GM23338 (cell line): ENCODE measurements around the gene CMYA5. TPM values are rescaled to one million over a fixed set of nuclear protein-coding genes. Genes with fewer than 3 reads are reported as not detected.
A peak's percentile ranks its signal among the peaks of the same experiment; 100 is the strongest.

Experiments
- ATAC-seq: fragments of 200-7000 bp; cut with Tn5 transposase; 3 replicates; pipeline ENCODE4 v1.9.1; 2020
- DNase-seq: peaks from one replicate; pipeline ENCODE4 v3.0.0-alpha.2; 2015; ENCODE audit warnings: low spot score
- H2AFZ ChIP-seq: fragments of 200-600 bp; sonication (generic); 2 replicates; pipeline ENCODE4 v1.8.0; 2016; ENCODE audit warnings: antibody characterized with exemption, mild to moderate bottlenecking, moderate library complexity
- H3F3A ChIP-seq: fragments of 200-600 bp; sonication (generic); replicated peaks from 2 replicates; pipeline ENCODE4 v1.8.0; 2017; ENCODE audit warnings: antibody characterized with exemption, mixed run types, low read depth
- H3K27ac ChIP-seq: fragments of 200-600 bp; sonication (generic); 2 replicates; pipeline ENCODE4 v1.6.1; 2016; ENCODE audit warnings: low read depth
- H3K27me3 ChIP-seq: fragments of 200-600 bp; sonication (generic); 2 replicates; pipeline ENCODE4 v1.8.0; 2016; ENCODE audit warnings: mild to moderate bottlenecking, mixed run types, moderate library complexity; ENCODE audit not compliant: insufficient read depth
- H3K36me3 ChIP-seq: fragments of 200-600 bp; sonication (generic); 2 replicates; pipeline ENCODE4 v1.8.0; 2016; ENCODE audit warnings: mild to moderate bottlenecking; ENCODE audit not compliant: insufficient read depth
- H3K4me1 ChIP-seq: fragments of 200-600 bp; sonication (generic); 2 replicates; pipeline ENCODE4 v1.8.0; 2016; ENCODE audit warnings: mild to moderate bottlenecking, moderate library complexity; ENCODE audit not compliant: insufficient read depth
- H3K4me2 ChIP-seq: fragments of 200-600 bp; sonication (generic); 2 replicates; pipeline ENCODE4 v1.7.1; 2017; ENCODE audit warnings: mixed run types
- H3K4me3 ChIP-seq: fragments of 200-600 bp; sonication (generic); 2 replicates; pipeline ENCODE4 v1.6.1; 2016; ENCODE audit warnings: mixed run types
- H3K79me2 ChIP-seq: fragments of 200-600 bp; sonication (generic); replicated peaks from 2 replicates; pipeline ENCODE4 v1.8.0; 2017; ENCODE audit warnings: mild to moderate bottlenecking; ENCODE audit not compliant: insufficient read depth
- H3K9me2 ChIP-seq: fragments of 200-600 bp; sonication (generic); 2 replicates; pipeline ENCODE4 v1.8.0; 2017; ENCODE audit not compliant: insufficient read depth
- H4K20me1 ChIP-seq: fragments of 200-600 bp; sonication (generic); replicated peaks from 2 replicates; pipeline ENCODE4 v1.8.0; 2017; ENCODE audit warnings: mild to moderate bottlenecking; ENCODE audit not compliant: insufficient read depth
- H3K27ac Mint-ChIP-seq: 2 replicates; pipeline ENCODE4 v1.8.0; 2020; ENCODE audit warnings: inconsistent platforms, mild to moderate bottlenecking, moderate library complexity, mixed read lengths
- H3K27me3 Mint-ChIP-seq: 3 replicates; pipeline ENCODE4 v1.8.0; 2022; ENCODE audit warnings: low read depth, mild to moderate bottlenecking, moderate library complexity, mixed read lengths, inconsistent platforms; ENCODE audit not compliant: insufficient read depth, poor library complexity
- H3K36me3 Mint-ChIP-seq: 3 replicates; pipeline ENCODE4 v1.8.0; 2021; ENCODE audit warnings: low read depth, mild to moderate bottlenecking, inconsistent platforms, moderate library complexity, mixed read lengths
- H3K4me1 Mint-ChIP-seq: 3 replicates; pipeline ENCODE4 v1.8.0; 2020; ENCODE audit warnings: mild to moderate bottlenecking, inconsistent platforms, mixed read lengths
- H3K4me3 Mint-ChIP-seq: 3 replicates; pipeline ENCODE4 v1.8.0; 2021; ENCODE audit warnings: moderate library complexity, mild to moderate bottlenecking, inconsistent platforms, mixed read lengths
- H3K9me3 Mint-ChIP-seq: 3 replicates; pipeline ENCODE4 v1.8.0; 2020; ENCODE audit warnings: moderate library complexity, mild to moderate bottlenecking, inconsistent platforms, mixed read lengths
- CREB1 ChIP-seq: fragments of 250-450 bp; sonication (Bioruptor Pico); IDR thresholded peaks from 2 replicates; pipeline ENCODE4 v1.5.0; 2020; ENCODE audit warnings: low read depth, mild to moderate bottlenecking, moderate library complexity
- CTCF ChIP-seq, 2 experiments: fragments of 200-600 bp in 1 of 2; sonication (generic) in 1 of 2; conservative IDR thresholded peaks; 2 replicates each; pipeline versions ENCODE4 v1.5.1 to v1.6.1; 2016 to 2017; ENCODE audit warnings: antibody characterized with exemption in 2 of 2, low read depth in 2 of 2, mild to moderate bottlenecking in 2 of 2, moderate library complexity in 1 of 2
- EZH2 ChIP-seq: fragments of 200-600 bp; sonication (generic); IDR thresholded peaks from one replicate; pipeline ENCODE4 v1.8.0; 2017; ENCODE audit warnings: antibody characterized with exemption, mild to moderate bottlenecking, low read depth; ENCODE audit not compliant: unreplicated experiment
- REST ChIP-seq: IDR thresholded peaks from one replicate; pipeline ENCODE4 v1.6.1; 2018; ENCODE audit warnings: antibody characterized with exemption; ENCODE audit not compliant: unreplicated experiment
- ZNF114 ChIP-seq: fragments of 250-450 bp; sonication (Bioruptor Pico); IDR thresholded peaks from 2 replicates; pipeline ENCODE4 v1.5.0; 2020; ENCODE audit warnings: mild to moderate bottlenecking, moderate library complexity
- ZNF462 ChIP-seq: fragments of 250-450 bp; sonication (Bioruptor Pico); IDR thresholded peaks from 2 replicates; pipeline ENCODE4 v1.5.0; 2020; ENCODE audit warnings: mild to moderate bottlenecking, moderate library complexity
- polyA plus RNA-seq: library from polyadenylated mRNA; unstranded; fragments of >200 nt; fragmentation: Nextera tagmentation; extraction: Ambion mirVana; gene quantifications from 2 replicates; pipeline ENCODE4 v1.2.1, GENCODE V29; 2016
- total RNA-seq: library from RNA; depleted of rRNA; stranded (reverse); fragments of >200 nt; shearing (Covaris generic); gene quantifications from 2 replicates; pipeline ENCODE4 v1.2.3, GENCODE V29; 2014

The CMYA5 gene
- total and polyA plus RNA-seq, 2 experiments from 2014 or later, result 0.45 to 0.49 TPM

- no peak for TF ChIP-seq REST
Measured at GRCh38 chr5:79773612-79774011, 84.0 kb downstream of the CMYA5 start (continued).

- peak; percentile 100 for ATAC-seq
- Mint-ChIP-seq H3K9me3 (peaks cover 17% of the 10 kb centered on the region), H3K4me3 (no peak overlapping the region), H3K4me1 (peaks cover 8% of the 10 kb centered on the region), H3K27ac (peak overlapping the region; percentile 21; the same call in 1 of the 2 replicates), H3K27me3 (peaks cover 4% of the 10 kb centered on the region), H3K36me3 (peaks cover 12% of the 10 kb centered on the region)
- Histone ChIP-seq H3K27me3 (no peaks in the 10 kb centered on the region), H4K20me1 (no peaks in the 10 kb centered on the region), H3K4me1 (peaks cover 7% of the 10 kb centered on the region), H2AFZ (peak overlapping the region; percentile 94), H3K4me3 (no peak overlapping the region), H3K27ac (peak overlapping the region; percentile 60), H3K9me2 (no peaks in the 10 kb centered on the region; the same call in 1 of the 2 replicates), H3K36me3 (no peaks in the 10 kb centered on the region), H3K4me2 (peak overlapping the region; percentile 55), H3F3A (no peaks in the 10 kb centered on the region), H3K79me2 (no peaks in the 10 kb centered on the region)
- peak; percentile 95 for DNase-seq
- TF ChIP-seq ZNF114 (no peak), CREB1 (CRISPR knock-in tag) (peak; percentile 39; the same call in 1 of the 2 replicates), EZH2 (no peak), CTCF (conservative IDR thresholded peaks at IDR 0.05; ENCODE audit: low read depth in 2 of 2) (peak; percentile 70 to 84), ZNF462 (peak; percentile 21; the same call in 1 of the 2 replicates)
Measured at GRCh38 chr5:79774171-79774854, 84.7 kb downstream of the CMYA5 start.
